ENCODE measurements around the gene SFXN2.
"Not testable (repeated sequence)": the region's sequence is repeated elsewhere in the genome, so short reads cannot be mapped to it uniquely, and the experiment has no call there.

Gene SFXN2

DNA sequence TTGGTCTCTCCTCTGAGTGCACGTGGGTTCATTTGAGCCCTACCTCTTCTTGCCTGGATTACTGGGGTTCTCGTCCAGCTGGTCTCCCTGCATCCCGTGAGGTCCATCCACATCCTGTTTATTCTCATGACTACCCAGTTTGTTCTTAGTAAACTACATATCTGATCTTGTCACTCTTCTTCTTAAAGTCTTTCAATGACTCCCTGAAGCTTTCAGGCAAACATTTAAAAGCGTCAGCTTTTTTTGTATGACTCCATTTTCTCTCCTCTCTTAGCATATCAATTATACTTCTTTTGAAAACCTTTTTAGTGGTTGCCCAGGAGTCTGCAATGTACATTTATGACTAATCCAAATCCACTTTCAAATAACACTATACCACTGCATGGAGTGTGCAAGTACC, 7.5 kb downstream of the SFXN2 start:
- DNase-seq = no peak

DNA sequence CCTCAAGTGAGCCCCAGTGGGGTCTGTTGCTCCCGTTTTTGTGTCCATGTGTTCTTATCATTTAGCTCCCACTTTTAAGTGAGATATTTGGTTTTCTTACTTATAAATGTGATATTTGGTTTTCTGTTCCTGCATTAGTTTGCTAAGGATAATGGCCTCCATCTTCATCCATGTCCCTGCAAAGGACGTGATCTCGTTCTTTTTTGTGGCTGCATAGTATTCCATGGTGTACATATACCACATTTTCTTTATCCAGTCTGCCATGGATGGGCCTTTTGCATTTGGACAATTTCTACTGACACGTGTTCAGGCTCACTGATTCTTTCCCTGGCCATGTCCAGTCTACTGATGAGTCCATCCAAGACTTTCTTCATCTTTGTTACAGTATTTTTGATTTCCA, 9.6 kb downstream of the SFXN2 start:
- DNase-seq = no peak

DNA sequence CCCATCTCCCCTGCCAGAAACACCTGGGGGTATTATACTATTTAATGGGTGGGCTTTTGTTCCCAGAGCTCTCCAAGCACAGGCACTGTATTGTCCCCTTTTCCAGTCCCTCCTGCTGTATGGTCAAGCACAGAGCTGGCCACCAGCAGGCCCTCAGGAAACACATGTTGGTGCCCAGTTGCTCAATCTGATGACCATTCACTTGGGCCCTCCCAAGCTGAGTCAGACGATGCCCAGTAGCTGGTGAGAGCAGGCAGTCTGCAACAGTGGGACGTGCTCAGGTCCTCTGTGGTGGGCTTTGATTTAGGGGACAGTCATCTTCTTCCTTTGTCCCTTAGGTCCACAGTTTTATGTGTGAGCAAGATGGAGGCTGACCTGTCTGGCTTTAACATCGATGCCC, 11.8 kb downstream of the SFXN2 start:
- no peak for DNase-seq

DNA sequence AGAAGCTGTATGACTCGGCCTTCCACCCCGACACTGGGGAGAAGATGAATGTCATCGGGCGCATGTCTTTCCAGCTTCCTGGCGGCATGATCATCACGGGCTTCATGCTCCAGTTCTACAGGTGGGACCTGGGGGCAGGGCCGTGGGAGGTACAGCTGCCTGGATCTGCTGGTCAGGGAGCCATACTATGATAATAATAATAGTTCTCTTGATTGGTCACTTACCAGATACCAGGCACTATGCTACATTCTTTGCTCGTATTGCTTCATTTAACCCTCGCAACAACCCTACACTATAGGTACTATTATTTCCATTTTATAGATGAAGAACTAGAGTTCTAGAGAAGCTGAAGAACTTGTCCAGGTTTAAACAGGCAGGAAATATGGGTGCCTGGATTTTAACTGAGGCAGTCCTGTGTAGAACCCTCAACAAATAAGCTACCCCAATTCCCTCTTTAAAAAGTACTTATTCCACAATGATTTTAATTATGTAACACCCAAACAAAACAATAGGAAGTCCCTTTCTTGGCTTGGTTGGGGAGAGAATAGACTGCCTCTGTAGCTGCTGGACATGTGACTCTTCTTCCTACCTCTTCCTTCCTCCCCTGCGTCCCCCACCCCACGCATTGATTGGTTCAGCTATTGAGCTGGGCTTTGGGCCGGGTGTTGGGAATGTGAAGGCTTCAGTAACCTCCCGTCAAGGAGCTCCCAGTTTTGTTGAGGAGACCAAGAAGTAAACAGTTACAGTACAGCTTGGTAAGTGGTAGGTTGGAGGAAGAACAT, 12.8 kb downstream of the SFXN2 start:
- DNase-seq = no peak

DNA sequence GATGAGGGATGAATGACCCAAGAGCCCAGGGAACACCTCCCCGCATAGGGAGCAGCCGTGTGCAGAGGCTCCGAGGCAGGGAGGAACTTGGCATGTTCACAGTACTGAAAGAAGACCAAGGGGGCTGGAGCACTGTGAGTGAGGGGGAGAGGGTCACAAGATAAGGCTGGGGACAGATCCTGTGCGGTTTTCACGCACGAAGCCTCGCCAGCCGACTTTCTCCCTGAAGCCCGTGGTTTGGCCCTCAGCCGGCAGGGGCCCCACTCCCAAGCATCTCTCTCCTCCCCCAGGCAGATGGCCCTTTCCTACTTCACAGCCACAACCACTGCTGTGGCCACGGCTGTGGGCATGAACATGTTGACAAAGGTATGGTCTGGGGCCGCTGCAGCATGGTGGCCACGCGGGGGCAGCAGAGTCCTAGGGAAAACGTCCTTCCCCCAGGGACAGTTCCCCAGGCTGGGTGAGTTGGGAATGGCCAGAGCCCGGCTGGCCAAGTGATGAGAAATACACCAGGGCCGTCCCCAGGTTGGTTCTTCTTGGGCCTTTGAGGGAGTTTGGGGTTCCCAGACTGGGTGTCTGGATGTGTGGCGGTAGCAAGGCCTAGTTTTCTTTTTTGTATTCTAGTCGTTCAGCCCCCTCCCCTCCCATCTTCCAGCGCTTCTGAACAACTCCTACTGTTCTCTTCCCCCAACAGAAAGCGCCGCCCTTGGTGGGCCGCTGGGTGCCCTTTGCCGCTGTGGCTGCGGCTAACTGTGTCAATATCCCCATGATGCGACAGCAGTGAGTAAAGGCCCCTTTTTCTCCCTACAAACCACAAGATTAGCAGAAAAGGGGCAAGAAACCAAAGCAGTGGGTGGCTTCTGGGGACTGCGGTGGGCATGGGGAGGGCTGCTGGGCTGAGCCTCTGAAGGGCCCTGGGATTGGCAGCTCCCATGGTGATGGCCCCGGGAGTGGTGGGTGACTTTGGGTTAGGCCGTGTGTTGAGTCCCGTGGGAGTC, 14.9 kb downstream of the SFXN2 start:
- DNase-seq = peak; percentile 54 to 60

DNA sequence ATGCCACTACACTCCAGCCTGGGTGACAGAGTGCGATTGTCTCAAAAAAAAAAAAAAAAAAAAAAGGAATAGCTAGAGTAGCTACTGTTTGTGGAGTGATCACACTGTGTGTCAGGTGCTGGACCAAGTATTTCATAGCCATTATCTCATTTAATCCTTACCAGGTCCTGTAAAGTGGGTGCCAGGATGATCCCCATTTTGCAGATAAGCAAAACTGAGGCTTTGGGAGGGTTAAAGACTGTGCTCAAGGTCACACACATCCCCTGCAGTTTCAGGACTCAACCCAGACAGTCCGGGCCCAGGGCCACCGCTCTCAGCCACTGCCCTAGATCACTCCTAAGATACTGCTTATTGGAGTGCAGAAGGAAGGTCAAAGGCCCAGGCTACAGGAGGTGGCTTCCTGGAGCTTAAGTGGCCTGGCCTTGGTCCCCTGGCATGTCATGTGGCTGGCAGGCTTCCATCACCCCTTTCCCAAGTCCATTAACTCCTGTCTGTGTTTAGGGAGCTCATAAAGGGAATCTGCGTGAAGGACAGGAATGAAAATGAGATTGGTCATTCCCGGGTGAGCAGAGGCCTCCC, 16.9 kb downstream of the SFXN2 start:
- no peak for DNase-seq

DNA sequence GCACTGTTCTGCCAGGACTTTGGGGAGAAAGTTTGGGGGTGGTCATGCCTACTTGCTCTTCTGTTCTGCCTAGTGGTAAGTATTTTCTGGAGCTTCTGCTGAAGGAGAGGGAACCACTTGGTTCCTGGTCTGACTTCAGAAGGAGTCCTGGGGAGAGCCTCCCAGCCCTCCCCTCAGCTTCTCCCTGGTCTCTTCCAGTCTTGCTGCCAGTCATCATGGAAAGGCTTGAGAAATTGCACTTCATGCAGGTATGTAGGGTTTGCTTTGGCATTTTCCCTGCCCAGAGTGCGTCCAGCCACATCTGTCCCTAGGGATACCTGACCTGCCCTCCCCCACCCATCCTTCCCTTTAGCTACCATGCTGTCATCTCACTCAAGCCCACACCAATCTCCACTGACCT, 18.2 kb downstream of the SFXN2 start:
- DNase-seq = no peak

DNA sequence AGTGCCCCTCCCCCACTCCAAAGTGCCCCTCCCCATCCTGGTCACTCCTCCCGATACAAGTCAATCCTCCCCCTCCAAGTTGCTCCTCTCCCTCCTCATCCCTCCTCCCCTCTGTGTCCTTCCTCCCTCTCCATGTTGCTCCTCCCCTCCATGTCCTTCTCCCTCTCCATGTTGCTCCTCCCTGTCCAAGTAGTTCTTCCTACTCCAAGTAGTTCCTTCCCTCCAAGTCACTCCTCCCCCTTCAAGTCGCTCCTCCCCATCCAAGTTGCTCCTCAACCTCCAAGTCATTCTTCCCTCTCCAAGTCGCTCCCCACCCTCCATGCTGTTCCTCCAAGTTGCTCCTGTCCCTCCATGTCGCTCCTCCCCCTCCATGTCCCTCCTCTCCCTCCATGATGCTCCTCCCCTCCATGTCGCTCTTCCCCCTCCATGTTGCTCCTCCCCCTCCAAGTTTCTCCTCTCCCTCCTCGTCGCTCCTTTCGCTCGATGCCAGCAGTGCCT, 20.7 kb downstream of the SFXN2 start:
- no peak for DNase-seq

DNA sequence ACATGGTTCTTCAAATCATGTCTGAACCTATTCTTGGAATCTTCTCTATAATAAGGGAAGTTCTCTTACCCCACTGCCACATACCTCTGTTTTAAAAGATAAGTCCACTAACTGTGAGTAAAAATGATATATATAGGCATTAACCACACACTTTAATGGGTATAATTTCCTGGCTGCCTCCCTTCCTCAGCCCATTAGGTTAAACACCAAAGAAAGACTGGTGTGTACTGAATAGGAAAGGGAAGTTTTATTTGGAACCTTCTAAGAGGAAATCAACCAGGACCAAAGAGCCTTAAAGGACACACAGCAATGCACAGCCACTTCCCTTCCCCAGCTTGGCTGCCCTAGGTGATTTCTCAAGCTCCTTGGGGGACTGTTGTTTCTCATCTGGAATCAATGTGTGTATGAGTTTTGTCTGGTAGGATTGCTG, 24.3 kb downstream of the SFXN2 start:
- DNase-seq = no peak

DNA sequence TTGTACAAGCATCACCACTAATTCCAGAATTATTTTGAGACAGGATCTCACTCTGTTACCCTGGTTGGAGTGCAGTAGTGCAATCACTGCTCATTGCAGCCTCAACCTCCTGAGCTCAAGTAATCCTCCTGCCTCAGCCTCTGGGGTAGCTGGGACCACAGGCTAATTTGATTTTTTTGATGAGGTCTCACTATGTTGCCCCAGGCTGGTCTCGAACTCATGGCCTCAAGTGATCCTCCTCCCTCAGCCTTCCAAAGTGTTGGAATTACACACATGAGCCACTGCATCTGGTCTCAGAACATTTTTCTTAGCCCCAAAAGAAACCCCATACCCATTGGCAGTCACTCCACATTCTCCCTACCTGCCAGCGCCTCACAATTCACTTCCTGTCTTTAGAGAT, 25.8 kb downstream of the SFXN2 start:
- no peak for DNase-seq

DNA sequence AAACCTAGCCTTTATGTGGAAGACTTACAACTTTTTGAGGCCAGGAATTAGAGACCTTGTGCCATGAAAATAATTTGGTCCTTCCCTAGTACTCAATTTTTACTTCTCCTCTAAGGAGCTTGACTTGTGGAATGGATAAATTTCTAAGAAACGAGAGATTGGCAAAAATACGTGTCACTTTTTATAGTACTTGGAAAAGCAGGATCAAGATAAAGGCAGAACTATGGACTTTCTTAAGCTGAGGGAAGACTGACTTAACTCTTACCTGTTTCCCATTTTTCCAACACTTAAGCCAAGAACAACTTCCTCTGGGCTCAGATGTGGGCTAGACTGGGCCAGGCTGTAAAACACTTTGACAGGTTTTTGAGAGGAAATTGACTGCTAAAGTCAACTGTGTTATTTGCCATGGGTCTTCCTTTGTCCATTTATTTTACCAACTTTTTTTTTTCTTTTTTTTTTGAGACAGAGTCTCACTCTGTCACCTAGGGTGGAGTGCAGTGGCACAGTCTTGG, 27.3 kb downstream of the SFXN2 start:
- DNase-seq = no peak

DNA sequence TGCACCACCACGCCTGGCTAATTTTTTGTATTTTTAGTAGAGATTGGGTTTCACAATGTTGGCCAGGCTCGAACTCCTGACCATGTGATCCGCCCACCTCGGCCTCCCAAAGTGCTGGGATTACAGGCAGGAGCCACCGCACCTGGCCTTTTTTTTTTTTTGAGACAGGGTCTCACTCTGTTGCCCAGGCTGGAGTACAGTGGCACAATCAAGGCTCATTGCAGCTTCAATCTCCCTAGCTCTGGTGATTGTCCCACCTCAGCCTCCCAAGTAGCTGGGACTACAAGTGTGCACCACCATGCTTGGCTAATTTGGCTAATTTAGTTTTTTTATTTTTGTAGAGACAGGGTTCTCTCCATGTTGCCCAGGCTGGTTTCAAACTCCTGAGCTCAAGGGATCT, 27.9 kb downstream of the SFXN2 start:
- not testable (repeated sequence) for DNase-seq

DNA sequence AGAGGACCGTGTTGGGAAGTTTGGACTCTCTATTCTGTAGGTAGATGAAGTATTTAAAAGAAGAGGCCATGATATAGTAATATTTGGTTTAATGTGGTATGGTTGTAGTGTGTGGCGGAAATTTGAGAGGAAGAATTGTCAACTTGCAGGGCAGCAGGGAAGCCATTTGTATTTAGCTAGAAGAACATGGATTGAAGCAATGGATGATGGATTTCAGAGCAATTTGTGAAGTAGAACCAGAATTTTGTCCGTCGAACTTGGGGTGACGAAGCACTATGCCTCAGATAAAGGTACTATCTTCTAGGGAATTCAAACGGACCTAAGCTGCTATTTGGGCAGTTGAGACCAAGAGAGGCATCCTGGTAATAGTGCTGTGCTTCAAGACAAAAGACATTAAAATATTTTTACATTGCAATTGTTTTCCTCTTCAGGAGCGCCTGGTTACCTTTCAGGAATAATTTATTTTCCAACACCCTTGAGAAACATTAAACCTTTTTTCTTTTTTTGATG, 28.7 kb downstream of the SFXN2 start:
- no peak for DNase-seq

DNA sequence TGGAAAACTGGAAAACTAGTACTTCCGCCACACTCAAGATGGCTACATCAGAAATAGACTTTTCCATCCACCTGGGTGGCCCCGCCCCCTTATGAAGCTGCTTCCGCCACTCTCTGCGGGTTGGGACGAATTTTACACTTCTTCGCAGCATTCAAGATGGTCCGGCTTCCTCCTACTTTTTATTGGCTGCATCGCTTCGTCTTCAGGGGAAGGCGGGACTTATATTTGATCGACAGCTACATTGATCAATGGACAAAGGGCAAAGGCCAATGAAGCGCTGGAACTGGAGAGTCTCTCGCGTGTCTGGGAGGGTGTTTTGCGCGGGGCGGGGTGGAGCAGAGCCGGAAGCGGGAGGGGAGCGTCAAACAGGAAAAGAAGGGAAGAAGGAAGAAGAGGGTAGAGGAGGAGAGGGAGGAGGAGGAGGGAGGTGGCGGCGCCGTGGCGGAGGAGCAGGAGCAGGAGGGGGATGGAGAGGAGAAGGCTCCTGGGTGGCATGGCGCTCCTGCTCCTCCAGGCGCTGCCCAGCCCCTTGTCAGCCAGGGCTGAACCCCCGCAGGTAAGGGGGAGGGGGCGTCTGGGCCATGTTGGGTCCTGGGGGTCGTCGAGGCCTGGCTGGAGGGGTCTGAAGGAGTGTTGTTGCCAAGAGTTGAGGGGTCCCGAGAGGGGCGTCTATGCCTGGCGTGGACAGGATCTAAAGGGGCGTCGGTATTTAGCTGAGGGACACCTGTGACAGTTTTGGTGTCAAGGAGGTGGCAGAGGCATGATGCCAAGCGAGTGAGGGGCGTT, 29.3 kb downstream of the SFXN2 start, which contains the start of gene WBP1L:
WBP1L (plus strand) TSS at position 361 of the 786 bp plus-strand sequence; CDS start at position 467, 106 bp downstream.
- DNase-seq = peak; percentile 97 to 98

DNA sequence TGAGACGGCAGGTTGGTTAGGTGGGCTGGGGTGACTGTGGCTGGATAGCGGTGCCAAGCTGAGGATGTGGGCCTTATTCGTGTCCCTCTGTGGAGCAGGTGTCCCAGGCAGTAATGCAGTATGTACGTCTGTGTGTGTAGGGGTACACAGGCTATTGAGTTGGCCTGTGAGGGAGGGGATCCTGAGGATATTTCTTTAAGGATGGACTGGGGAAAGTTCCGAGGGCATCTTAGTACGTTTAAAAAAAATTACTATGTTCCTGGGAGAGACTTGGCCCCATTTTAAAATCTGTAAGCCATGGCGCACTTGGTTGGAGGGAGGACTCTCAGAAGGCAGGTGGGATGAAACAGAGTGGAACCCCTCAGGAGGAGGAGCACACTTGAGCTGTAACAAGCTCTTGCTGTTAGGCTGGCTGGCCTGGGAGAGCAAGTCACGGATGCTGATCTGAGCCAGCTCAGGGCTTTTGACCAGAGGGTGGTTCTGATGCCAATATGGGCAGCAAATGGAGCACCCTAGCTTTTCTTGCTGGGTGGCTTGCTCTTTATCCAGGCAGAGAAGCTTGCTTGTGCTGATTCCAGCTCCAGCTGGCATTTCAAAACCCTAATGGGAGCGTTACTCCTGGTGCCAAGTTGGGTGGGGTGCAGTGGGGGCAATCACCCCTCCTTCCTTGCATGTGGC, 30.1 kb downstream of the SFXN2 start:
- DNase-seq = peak in 1 of 2 donors; percentile 3

DNA sequence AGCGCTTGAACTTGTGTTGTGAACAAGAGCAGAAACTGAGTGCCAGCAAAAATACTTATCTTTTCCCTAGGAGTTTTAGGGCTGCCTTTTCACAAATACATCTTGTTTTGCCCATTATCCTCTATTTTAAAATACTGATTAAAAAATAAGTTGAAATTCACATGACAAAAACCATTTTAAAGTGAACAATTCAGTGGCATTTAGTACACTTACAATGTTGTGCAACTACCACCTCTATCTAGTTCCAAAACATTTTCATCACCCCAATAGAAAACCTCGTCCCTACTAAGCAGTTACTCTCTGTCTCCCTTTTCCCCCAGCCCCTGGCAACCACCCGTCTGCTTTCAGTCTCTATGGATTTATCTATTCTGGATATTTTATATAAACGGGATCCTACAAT, 30.7 kb downstream of the SFXN2 start:
- DNase-seq = no peak

DNA sequence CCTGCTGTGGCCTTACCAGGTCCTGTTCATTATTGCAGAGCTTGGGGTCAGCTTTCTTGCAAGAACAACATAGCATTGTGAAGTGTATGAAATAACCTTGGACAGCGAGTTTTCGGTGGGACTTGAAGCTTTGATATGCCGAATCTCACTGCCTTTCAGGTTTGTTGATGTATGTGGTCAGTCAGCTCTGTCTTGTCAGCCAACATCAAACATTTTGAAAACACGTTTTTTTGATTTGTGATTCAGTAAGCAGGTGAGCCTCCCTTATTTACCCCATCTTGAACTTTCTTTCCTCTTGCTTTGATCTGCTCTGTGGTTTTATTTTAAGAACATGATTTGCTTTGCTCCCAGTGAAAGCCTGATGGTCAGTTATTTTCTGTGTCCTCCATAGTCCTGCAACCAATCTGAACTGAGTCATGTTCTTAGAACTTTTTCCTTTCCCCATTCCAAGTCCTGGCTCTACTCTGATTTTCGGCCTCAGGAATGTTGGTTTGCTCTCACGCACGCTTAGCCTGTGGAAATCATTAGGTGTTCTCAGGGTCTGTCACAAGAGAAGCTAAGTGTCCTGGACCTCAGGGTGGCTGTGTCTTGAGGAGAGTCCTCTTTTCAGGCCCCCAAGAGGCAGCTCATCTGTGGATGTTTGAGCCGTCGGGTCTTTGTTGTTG, 38.0 kb downstream of the SFXN2 start:
- DNase-seq = no peak

DNA sequence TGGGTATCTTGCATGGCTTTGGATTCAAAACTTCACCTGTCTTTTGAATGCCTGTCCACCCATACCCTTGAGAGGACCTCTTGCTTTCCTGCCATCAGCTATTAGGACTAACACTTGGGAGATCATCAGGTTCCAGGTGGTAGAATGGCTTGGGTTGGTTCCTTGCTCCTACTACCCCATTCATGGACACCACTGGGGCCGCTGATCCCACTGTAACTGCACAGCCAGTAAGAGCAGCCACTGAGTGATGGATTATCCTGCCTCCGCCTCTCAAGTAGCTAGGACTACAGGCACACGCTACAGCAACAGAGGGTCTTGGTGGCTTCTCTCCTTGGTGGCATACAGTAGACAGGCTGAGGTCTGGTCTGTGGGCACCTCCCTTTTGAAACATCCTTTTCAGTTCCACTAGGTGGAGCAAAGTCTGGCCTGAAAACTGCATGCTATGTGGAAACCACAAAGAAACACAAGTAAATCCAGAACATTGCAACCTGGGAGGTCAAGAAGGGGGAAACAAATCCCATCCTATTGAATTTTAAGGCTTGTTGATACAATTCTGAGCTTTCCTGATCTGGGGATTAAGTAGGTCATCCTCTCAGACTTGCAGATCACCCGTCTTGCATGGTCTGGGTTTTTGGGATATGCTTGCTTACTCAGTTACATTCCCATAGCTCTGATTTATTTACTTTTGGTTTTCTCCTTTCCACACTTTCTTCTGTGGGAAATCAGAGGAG, 38.7 kb downstream of the SFXN2 start:
- DNase-seq = peak; percentile 6 to 34

DNA sequence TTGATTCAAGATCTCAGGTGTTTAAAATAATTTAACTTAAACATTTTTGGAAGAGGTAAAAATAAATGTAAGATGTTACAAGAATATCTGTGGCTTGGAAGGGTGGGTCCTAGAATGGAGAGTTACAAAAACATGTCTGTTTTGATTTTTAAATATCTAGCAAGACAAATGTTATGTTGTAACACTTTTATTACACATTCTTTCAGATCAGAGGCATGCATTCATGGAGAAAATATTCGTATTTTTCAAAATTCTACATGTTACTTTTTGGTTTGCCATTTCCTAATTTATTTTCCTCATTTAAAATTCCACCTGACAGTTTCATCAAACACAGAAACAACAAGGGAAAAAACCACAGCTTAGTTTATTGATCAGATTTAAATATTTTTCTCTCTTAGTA, 39.3 kb downstream of the SFXN2 start:
- no peak for DNase-seq

DNA sequence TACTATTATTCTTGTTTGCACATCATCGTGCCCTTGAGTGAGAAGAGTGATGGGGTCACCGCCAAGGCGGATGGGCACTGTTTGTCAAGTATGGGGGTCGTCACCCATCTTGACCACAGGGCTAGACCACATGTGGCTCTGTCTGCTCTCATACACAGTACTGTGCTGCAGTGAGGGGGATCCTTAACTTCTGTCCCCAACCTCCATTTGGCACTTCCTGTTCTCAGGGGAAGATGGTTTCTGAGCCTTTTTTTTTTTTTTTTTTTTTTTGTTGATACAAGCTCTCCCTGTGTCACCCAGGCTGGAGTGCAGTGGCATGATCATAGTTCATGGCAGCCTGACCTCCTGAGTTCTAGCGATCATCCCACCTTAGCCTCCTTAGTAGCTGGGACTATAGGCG, 42.9 kb downstream of the SFXN2 start:
- DNase-seq = no peak

All from CD4-positive, alpha-beta T cell treated with Interferon alpha-2 for 1 hour (primary cell).